A549 (cell line): Measurements from ENCODE around the gene SYCN. TPM values are rescaled to one million over a fixed set of nuclear protein-coding genes. Genes with fewer than 3 reads are reported as not detected.

Experiments used
- ATAC-seq, 2 experiments: fragments of 200-7000 bp in 1 of 2; fragments of >200 bp in 1 of 2; cut with Nextera tagmentation in 1 of 2; cut with Tn5 transposase in 1 of 2; 3 replicates each; pipeline versions ENCODE4 v1.8.0 to v1.9.1; 2018 to 2020; ENCODE audit warnings: mild to moderate bottlenecking in 1 of 2, moderate library complexity in 1 of 2
- CTCF ChIA-PET: fragments of 300-600 bp; sonication (Branson Sonifier 250); formaldehyde crosslinking; extraction: SDS; loops from one replicate; lab custom pipeline; 2021; ENCODE audit warnings: antibody characterized with exemption, inconsistent platforms; lab: Yijun Ruan, JAX
- POLR2A ChIA-PET: fragments of 350-600 bp; formaldehyde crosslinking; extraction: SDS; loops from one replicate; lab custom pipeline; 2021; ENCODE audit warnings: antibody characterized with exemption, inconsistent platforms; lab: Yijun Ruan, JAX
- DNase-seq, 2 experiments: peaks; one replicate each; pipeline versions ENCODE4 v3.0.0 to v3.0.0-alpha.2; 2011 to 2016; ENCODE audit warnings: low read depth in 1 of 2, low spot score in 1 of 2
- FAIRE-seq: peaks from 2 replicates; lab custom pipeline; 2011; peaks lifted over from hg19 to GRCh38; lab: Jason Lieb, UNC
- H3K27ac ChIP-seq, 2 experiments: fragments of >200 bp; sonication (Bioruptor Twin); formaldehyde crosslinking; 3 replicates each; pipeline ENCODE4 v1.5.1; 2016 to 2017
- H3K4me1 ChIP-seq: fragments of >200 bp; sonication (Bioruptor Twin); formaldehyde crosslinking; 3 replicates; pipeline ENCODE4 v1.6.1; 2016
- H3K4me2 ChIP-seq: fragments of >200 bp; sonication (Bioruptor Twin); formaldehyde crosslinking; 3 replicates; pipeline ENCODE4 v1.6.1; 2016
- H3K4me3 ChIP-seq: fragments of >200 bp; sonication (Bioruptor Twin); formaldehyde crosslinking; 3 replicates; pipeline ENCODE4 v1.5.1; 2016
- H3K9me3 ChIP-seq: fragments of >200 bp; sonication (Bioruptor Twin); formaldehyde crosslinking; 3 replicates; pipeline ENCODE4 v1.6.1; 2016
- BHLHE40 ChIP-seq: IDR thresholded peaks from 2 replicates; pipeline ENCODE4 v1.6.1; 2012; ENCODE audit warnings: low read depth, low read length, inconsistent platforms
- CBX2 ChIP-seq: fragments of 200-600 bp; sonication (generic); IDR thresholded peaks from 2 replicates; pipeline ENCODE4 v1.6.1; 2016; ENCODE audit warnings: low read depth, mild to moderate bottlenecking, borderline replicate concordance
- CBX8 ChIP-seq: fragments of 200-600 bp; sonication (generic); IDR thresholded peaks from 2 replicates; pipeline ENCODE4 v1.6.1; 2016
- CHD4 ChIP-seq: fragments of 200-600 bp; sonication (generic); IDR thresholded peaks from 2 replicates; pipeline ENCODE4 v1.6.1; 2016; ENCODE audit warnings: antibody characterized with exemption, mild to moderate bottlenecking, borderline replicate concordance
- EHMT2 ChIP-seq: fragments of 200-600 bp; sonication (generic); IDR thresholded peaks from 2 replicates; pipeline ENCODE4 v1.6.1; 2016; ENCODE audit warnings: antibody characterized with exemption, low read depth, mild to moderate bottlenecking, moderate library complexity
- FOSB ChIP-seq: fragments of 250-450 bp; sonication (Bioruptor Pico); IDR thresholded peaks from 2 replicates; pipeline ENCODE4 v1.5.0; 2020; ENCODE audit warnings: mild to moderate bottlenecking, moderate library complexity
- HEYL ChIP-seq: fragments of 250-450 bp; sonication (Bioruptor Pico); IDR thresholded peaks from 2 replicates; pipeline ENCODE4 v1.8.0; 2021; ENCODE audit warnings: mild to moderate bottlenecking, moderate library complexity
- JUN ChIP-seq, 2 experiments: fragments of >200 bp; sonication (Bioruptor Twin); formaldehyde crosslinking; IDR thresholded peaks; 2 replicates in 1 of 2; 3 replicates in 1 of 2; pipeline ENCODE4 v1.6.1; 2016 to 2017
- KDM1A ChIP-seq: fragments of 200-600 bp; sonication (generic); IDR thresholded peaks from 2 replicates; pipeline ENCODE4 v1.6.1; 2016; ENCODE audit warnings: low read depth, mild to moderate bottlenecking
- MAFK ChIP-seq: fragments of 450-650 bp; IDR thresholded peaks from 2 replicates; pipeline ENCODE4 v1.6.1; 2014; ENCODE audit not compliant: partially characterized antibody
- NFE2L2 ChIP-seq: fragments of 150-350 bp; conservative IDR thresholded peaks from 2 replicates; pipeline ENCODE4 v1.6.1; 2014; ENCODE audit warnings: low read length
- NPAS2 ChIP-seq: fragments of 250-450 bp; sonication (Bioruptor Pico); IDR thresholded peaks from 2 replicates; pipeline ENCODE4 v1.8.0; 2022; ENCODE audit warnings: mild to moderate bottlenecking, moderate library complexity, borderline replicate concordance
- PHF8 ChIP-seq: fragments of 200-600 bp; sonication (generic); IDR thresholded peaks from 2 replicates; pipeline ENCODE4 v1.6.1; 2016; ENCODE audit warnings: low read depth, mild to moderate bottlenecking, antibody characterized with exemption, moderate library complexity, borderline replicate concordance
- POLR2A ChIP-seq: IDR thresholded peaks from 2 replicates; pipeline ENCODE4 v1.6.1; 2012; ENCODE audit warnings: mild to moderate bottlenecking, low read length
- RAD21 ChIP-seq, 2 experiments: fragments of >200 bp in 1 of 2; sonication (Bioruptor Twin) in 1 of 2; formaldehyde crosslinking in 1 of 2; IDR thresholded peaks in 1 of 2; conservative IDR thresholded peaks in 1 of 2; 2 replicates in 1 of 2; 3 replicates in 1 of 2; pipeline ENCODE4 v1.6.1; 2012 to 2018; ENCODE audit warnings: inconsistent platforms in 1 of 2
- RCOR1 ChIP-seq: fragments of 150-350 bp; IDR thresholded peaks from 2 replicates; pipeline ENCODE4 v1.6.1; 2014; ENCODE audit warnings: antibody characterized with exemption, low read length, low read depth
- RNF2 ChIP-seq: fragments of 200-600 bp; sonication (generic); IDR thresholded peaks from 2 replicates; pipeline ENCODE4 v1.6.1; 2016; ENCODE audit warnings: low read depth, mild to moderate bottlenecking, antibody characterized with exemption, moderate library complexity, borderline replicate concordance
- SREBF2 ChIP-seq: fragments of 450-650 bp; IDR thresholded peaks from 2 replicates; pipeline ENCODE4 v1.6.1; 2014; ENCODE audit warnings: mild to moderate bottlenecking, moderate library complexity
- TFCP2L1 ChIP-seq: fragments of 250-450 bp; sonication (Bioruptor Pico); IDR thresholded peaks from 2 replicates; pipeline ENCODE4 v1.5.0; 2021; ENCODE audit warnings: mild to moderate bottlenecking
- ZFP36 ChIP-seq: fragments of 450-650 bp; IDR thresholded peaks from 2 replicates; pipeline ENCODE4 v1.6.1; 2014; ENCODE audit warnings: borderline replicate concordance; ENCODE audit not compliant: partially characterized antibody
- ZSCAN20 ChIP-seq: fragments of 250-450 bp; sonication (Bioruptor Pico); IDR thresholded peaks from 2 replicates; pipeline ENCODE4 v1.8.0; 2022; ENCODE audit warnings: mild to moderate bottlenecking, moderate library complexity
- WGBS: methylation state at CpG from one replicate; pipeline ENCODE4 v1.1.6; 2017; ENCODE audit errors: missing lambda C conversion rate; 5-methylcytosine and 5-hydroxymethylcytosine counted together
- polyA plus RNA-seq, 4 experiments: library from polyadenylated mRNA; depleted of rRNA in 3 of 4; stranded (reverse); fragments of >200 nt; fragmentation: RNase III in 1 of 4; extraction: RNeasy Plus Mini Kit Qiagen cat#74134 plus additional on column Dnase treatment in 1 of 4; gene quantifications; 2 replicates in 3 of 4; 3 replicates in 1 of 4; pipeline ENCODE4 v1.2.3, GENCODE V29; 2011 to 2017
- TF ChIP-seq, protein P1 (sequence below): fragments of 150-350 bp; IDR thresholded peaks from 2 replicates; pipeline ENCODE4 v1.6.1; 2014; ENCODE audit warnings: low read depth, mild to moderate bottlenecking, low read length
- TF ChIP-seq, protein P2 (sequence below): fragments of 250-450 bp; sonication (Bioruptor Pico); IDR thresholded peaks from 2 replicates; pipeline ENCODE4 v1.5.0; 2021; ENCODE audit warnings: mild to moderate bottlenecking, moderate library complexity, borderline replicate concordance
- TF ChIP-seq, protein P3 (sequence below): fragments of 250-450 bp; sonication (Bioruptor Pico); IDR thresholded peaks from 2 replicates; pipeline ENCODE4 v1.5.0; 2020; ENCODE audit warnings: low read depth, mild to moderate bottlenecking, moderate library complexity

Gene SYCN
- polyA plus RNA-seq, 2 of the 4 experiments (the other 2 are of a cell fraction), result not detected

DNA sequence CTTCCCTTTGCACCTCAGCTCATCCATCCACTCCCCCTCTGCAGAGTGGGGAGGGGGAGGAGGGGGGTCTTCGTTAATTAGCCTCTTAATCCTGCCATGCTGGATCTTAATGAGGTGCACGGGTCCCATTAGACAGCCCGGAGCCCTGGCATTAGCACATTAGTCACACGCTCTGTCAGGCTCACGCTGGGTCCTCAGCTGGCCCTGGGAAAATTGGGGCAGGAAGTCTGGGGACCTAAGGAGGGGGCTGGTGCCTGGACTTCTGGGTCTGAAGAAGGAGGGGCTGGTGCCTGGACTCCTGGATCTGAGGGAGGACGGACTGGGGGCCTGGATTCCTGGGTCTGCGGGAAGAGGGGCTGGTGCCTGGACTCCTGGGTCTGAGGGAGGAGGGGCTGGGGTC, 7.7 kb downstream of the SYCN start:
- Histone ChIP-seq H3K27ac (peak overlapping the region in 1 of 2 experiments; percentile 13; a peak in 1 of 6 replicates), H3K4me2 (no peak overlapping the region), H3K9me3 (no peaks in the 10 kb centered on the region), H3K4me1 (peaks cover 44% of the 10 kb centered on the region), H3K4me3 (no peak overlapping the region)
- WGBS, result 70% methylated on average over 7 of the region's 7 CpGs
- TF ChIP-seq, protein P1, sequence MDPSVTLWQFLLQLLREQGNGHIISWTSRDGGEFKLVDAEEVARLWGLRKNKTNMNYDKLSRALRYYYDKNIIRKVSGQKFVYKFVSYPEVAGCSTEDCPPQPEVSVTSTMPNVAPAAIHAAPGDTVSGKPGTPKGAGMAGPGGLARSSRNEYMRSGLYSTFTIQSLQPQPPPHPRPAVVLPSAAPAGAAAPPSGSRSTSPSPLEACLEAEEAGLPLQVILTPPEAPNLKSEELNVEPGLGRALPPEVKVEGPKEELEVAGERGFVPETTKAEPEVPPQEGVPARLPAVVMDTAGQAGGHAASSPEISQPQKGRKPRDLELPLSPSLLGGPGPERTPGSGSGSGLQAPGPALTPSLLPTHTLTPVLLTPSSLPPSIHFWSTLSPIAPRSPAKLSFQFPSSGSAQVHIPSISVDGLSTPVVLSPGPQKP, result no peak
- TF ChIP-seq, protein P2, sequence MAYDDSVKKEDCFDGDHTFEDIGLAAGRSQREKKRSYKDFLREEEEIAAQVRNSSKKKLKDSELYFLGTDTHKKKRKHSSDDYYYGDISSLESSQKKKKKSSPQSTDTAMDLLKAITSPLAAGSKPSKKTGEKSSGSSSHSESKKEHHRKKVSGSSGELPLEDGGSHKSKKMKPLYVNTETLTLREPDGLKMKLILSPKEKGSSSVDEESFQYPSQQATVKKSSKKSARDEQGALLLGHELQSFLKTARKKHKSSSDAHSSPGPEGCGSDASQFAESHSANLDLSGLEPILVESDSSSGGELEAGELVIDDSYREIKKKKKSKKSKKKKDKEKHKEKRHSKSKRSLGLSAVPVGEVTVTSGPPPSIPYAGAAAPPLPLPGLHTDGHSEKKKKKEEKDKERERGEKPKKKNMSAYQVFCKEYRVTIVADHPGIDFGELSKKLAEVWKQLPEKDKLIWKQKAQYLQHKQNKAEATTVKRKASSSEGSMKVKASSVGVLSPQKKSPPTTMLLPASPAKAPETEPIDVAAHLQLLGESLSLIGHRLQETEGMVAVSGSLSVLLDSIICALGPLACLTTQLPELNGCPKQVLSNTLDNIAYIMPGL, result no peak
- TF ChIP-seq POLR2A (no peak), RAD21 (conservative IDR thresholded peaks at IDR 0.05 in 1 of 2, IDR thresholded peaks at IDR 0.05 in 1 of 2) (no peak), FOSB (CRISPR knock-in tag) (no peak), TFCP2L1 (CRISPR knock-in tag) (no peak), HEYL (CRISPR knock-in tag) (no peak), RCOR1 (no peak), CBX2 (no peak), RNF2 (no peak)
- TF ChIP-seq, protein P3, sequence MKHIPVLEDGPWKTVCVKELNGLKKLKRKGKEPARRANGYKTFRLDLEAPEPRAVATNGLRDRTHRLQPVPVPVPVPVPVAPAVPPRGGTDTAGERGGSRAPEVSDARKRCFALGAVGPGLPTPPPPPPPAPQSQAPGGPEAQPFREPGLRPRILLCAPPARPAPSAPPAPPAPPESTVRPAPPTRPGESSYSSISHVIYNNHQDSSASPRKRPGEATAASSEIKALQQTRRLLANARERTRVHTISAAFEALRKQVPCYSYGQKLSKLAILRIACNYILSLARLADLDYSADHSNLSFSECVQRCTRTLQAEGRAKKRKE (CRISPR knock-in tag), result no peak
- FAIRE-seq, result no peak
- no peak for DNase-seq
- ChIA-PET CTCF (interaction anchor here (0.6 to 6.3 kb wide), 11 partner anchors 9 to 201 kb away, joined by 3 to 39 read pairs (median 7); no protein-coding TSS in a partner anchor), POLR2A (no interaction called here)
- ATAC-seq, result no peak

DNA sequence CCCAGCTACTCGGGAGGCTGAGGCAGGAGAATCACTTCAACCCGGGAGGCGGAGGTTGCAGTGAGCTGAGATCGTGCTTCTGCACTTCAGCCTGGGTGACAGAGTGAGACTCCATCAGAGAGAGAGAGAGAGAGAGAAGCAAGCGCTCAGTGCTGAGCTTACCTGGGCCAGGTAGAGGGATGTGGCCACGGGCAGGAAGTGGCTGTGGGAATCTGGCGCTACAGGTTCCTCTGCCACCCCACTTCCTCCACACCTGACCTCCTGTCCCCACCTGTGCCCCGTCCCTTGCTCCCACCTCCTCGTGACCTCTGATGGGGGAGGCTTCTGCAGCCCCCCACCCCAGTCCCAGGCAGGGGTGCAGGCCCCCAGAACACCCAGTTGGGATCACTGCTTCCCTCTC, 8.3 kb downstream of the SYCN start:
- CTCF ChIA-PET, result interaction anchor here (0.8 to 6.3 kb wide), 13 partner anchors 8 to 202 kb away, joined by 3 to 39 read pairs (median 7); no protein-coding TSS in a partner anchor
- POLR2A ChIA-PET, result no interaction called here
- no peak for ATAC-seq
- DNase-seq, result no peak
- no peak for FAIRE-seq
- no peak overlapping the region for H3K4me2 ChIP-seq
- 73% methylated on average over 9 of the region's 9 CpGs for WGBS
- H3K27ac ChIP-seq, result peak overlapping the region in 1 of 2 experiments; percentile 27; a peak in 1 of 6 replicates
- H3K4me3 ChIP-seq, result no peak overlapping the region
- no peak for TF ChIP-seq ZSCAN20
- TF ChIP-seq JUN (IDR thresholded peaks at IDR 0.05), result no peak
- TF ChIP-seq PHF8, result no peak
- TF ChIP-seq EHMT2, result no peak
- no peak for TF ChIP-seq SREBF2
- H3K9me3 ChIP-seq, result no peaks in the 10 kb centered on the region
- H3K4me1 ChIP-seq, result peaks cover 49% of the 10 kb centered on the region

DNA sequence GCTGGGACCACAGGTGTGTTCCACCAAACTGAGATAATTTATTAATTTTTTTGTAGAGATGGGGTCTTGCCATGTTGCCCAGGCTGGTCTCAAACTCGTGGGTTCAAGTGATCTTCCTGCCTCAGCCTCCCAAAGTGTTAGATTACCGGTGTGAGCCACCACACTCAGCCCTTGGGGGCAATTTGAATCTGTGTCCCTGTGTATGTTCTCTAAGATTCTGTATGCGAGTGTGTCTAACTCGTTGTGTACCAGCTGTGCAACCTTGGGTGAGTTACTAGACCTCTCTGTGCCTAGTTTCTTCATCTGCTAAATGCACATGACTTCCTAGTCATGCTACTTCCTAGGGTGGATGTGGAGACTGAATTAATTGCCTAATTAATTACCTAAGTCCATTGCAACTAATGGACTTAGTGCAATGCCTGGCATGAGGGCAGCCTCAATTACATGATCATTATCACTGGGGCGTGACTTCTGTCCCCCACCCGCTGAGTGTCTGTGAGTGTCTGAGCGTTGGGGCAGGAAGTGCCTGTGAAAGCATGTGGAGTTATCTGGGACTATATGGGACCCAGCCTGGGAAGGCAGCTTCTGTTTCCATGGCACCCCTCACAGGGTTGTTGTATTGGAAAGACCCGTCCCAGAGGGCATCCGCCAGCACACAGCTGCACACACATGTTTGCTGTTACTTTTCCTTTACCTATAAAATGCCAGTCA, 9.1 kb downstream of the SYCN start:
- POLR2A ChIA-PET, result no interaction called here
- no peak overlapping the region for H3K4me2 ChIP-seq
- no peak overlapping the region for H3K4me3 ChIP-seq
- TF ChIP-seq CHD4, result peak; percentile 74; the same call in 1 of the 2 replicates
- no peak for TF ChIP-seq CBX8
- no peak for TF ChIP-seq EHMT2
- TF ChIP-seq KDM1A, result peak; percentile 80
- TF ChIP-seq HEYL (CRISPR knock-in tag), result no peak
- TF ChIP-seq ZFP36, result peak; percentile 94
- TF ChIP-seq NFE2L2, result 0 out of 2 replicates have a peak, but pooled peaks have one; percentile 45
- TF ChIP-seq MAFK, result peak; percentile 46
- TF ChIP-seq NPAS2 (CRISPR knock-in tag), result no peak
- no peak for TF ChIP-seq RNF2
- TF ChIP-seq CBX2, result no peak
- no peak for TF ChIP-seq BHLHE40
- TF ChIP-seq SREBF2, result no peak
- peaks cover 52% of the 10 kb centered on the region for H3K4me1 ChIP-seq
- CTCF ChIA-PET, result interaction anchor here (0.9 to 6.3 kb wide), 16 partner anchors 8 to 233 kb away, joined by 3 to 39 read pairs (median 6); partner anchors contain the start of gene SYCN
- 60% methylated on average over 9 of the region's 9 CpGs for WGBS
- ATAC-seq (peak; percentile 7 to 15; a peak in 4 of 6 replicates), DNase-seq (peak in 1 of 2 experiments; percentile 61), FAIRE-seq (peak; percentile 82)
- H3K9me3 ChIP-seq, result no peaks in the 10 kb centered on the region
- H3K27ac ChIP-seq, result no peak overlapping the region
